Spleen (tissue), 11 donors: ENCODE results near the gene COX5B. TPM values are rescaled to one million over a fixed set of nuclear protein-coding genes. Genes with fewer than 3 reads are reported as not detected.

Experiments
- DNase-seq: peaks from one replicate; pipeline ENCODE4 v3.0.0-alpha.2; 2020
- H3K27ac ChIP-seq, 8 donors: fragments of 200-600 bp; sonication (generic) in 7 of 8; 1 replicate in 4 of 8; 2 replicates in 4 of 8; pipeline versions ENCODE4 v1.5.0 to v1.8.0; 2016 to 2021; ENCODE audit warnings: inconsistent platforms in 4 of 8, mild to moderate bottlenecking in 4 of 8, moderate library complexity in 1 of 8
- H3K27me3 ChIP-seq, 7 donors: fragments of 200-600 bp; sonication (generic) in 6 of 7; replicated peaks in 1 of 7; 1 replicate in 4 of 7; 2 replicates in 3 of 7; pipeline versions ENCODE4 v1.5.0 to v1.8.0; 2016 to 2021; ENCODE audit warnings: inconsistent platforms in 3 of 7, mild to moderate bottlenecking in 1 of 7
- H3K36me3 ChIP-seq, 6 donors: fragments of 200-600 bp; sonication (generic) in 5 of 6; 1 replicate in 4 of 6; 2 replicates in 2 of 6; pipeline versions ENCODE4 v1.5.0 to v1.8.0; 2016 to 2021; ENCODE audit warnings: inconsistent platforms in 2 of 6
- H3K4me1 ChIP-seq, 6 donors: fragments of 200-600 bp; sonication (generic) in 5 of 6; 1 replicate in 3 of 6; 2 replicates in 3 of 6; pipeline versions ENCODE4 v1.5.0 to v1.8.0; 2016 to 2021; ENCODE audit warnings: inconsistent platforms in 3 of 6
- H3K4me3 ChIP-seq, 8 donors: fragments of 200-600 bp; sonication (generic) in 7 of 8; 1 replicate in 4 of 8; 2 replicates in 4 of 8; pipeline versions ENCODE4 v1.5.0 to v1.8.0; 2016 to 2021; ENCODE audit warnings: inconsistent platforms in 4 of 8, mild to moderate bottlenecking in 4 of 8, moderate library complexity in 2 of 8
- H3K9me3 ChIP-seq, 8 donors: fragments of 200-600 bp; sonication (generic) in 7 of 8; 1 replicate in 4 of 8; 2 replicates in 4 of 8; pipeline versions ENCODE4 v1.5.0 to v1.8.0; 2016 to 2021; ENCODE audit warnings: inconsistent platforms in 4 of 8
- POLR2A ChIP-seq, 3 donors: fragments of 450-650 bp; IDR thresholded peaks; one replicate each; pipeline ENCODE4 v1.5.1; 2017; ENCODE audit warnings: antibody characterized with exemption in 3 of 3, mild to moderate bottlenecking in 1 of 3
- POLR2AphosphoS5 ChIP-seq, 3 donors: sonication (generic); formaldehyde crosslinking; IDR thresholded peaks; one replicate each; pipeline ENCODE4 v1.5.1; 2017; ENCODE audit warnings: antibody characterized with exemption in 3 of 3
- WGBS, 5 donors: extraction: QIAGEN DNeasy Blood & Tissue Kit in 3 of 5; methylation state at CpG; one replicate each; pipeline versions ENCODE4 v1.1.5 to v1.1.7; 2013 to 2018; 5-methylcytosine and 5-hydroxymethylcytosine counted together
- intact Hi-C: fragments of 100-400 bp; cut with DNase I; formaldehyde crosslinking; loops from one replicate; pipeline ENCODE4 v1.15.0; 2023; ENCODE audit warnings: low total_unique reads
- polyA plus RNA-seq, 3 donors: library from polyadenylated mRNA; stranded (reverse); fragments of 200-250 nt; gene quantifications; one replicate each; pipeline ENCODE4 v1.2.1, GENCODE V29; 2013
- total RNA-seq, 7 donors: library from RNA; depleted of rRNA in 3 of 7; stranded (reverse); fragments of >200 nt in 3 of 7; fragmentation: NEBNext Ultra II Directional in 4 of 7; extraction: Animal tissue kit (Norgen Biotek cat#: 25700) in 4 of 7; gene quantifications; one replicate each; pipeline versions ENCODE4 v1.1.0 to v1.2.1, GENCODE V29; 2016 to 2021
- TF ChIP-seq, protein P1 (sequence below), 11 experiments: fragments of 200-600 bp in 7 of 11; fragments of 450-650 bp in 4 of 11; sonication (generic) in 4 of 11; IDR thresholded peaks in 8 of 11; conservative IDR thresholded peaks in 3 of 11; 1 replicate in 7 of 11; 2 replicates in 4 of 11; pipeline versions ENCODE4 v1.4.0 to v1.8.0; 2016 to 2021; ENCODE audit warnings: antibody characterized with exemption in 11 of 11, inconsistent platforms in 4 of 11, mild to moderate bottlenecking in 1 of 11
- donor health status: healthy with polysubstance abuse.
- donor health status: DM: no; HTN: no; CAD: no; lungs with moderate emphysema.
- donor health status: DM: no; HTN: no; CAD: no.
- donor health status: Bipolar disorder and iron deficiency.
- donor health status: healthy.
- donor health status: DM: no; HTN: no; CAD: no.
- donor health status: DM: yes; HTN: yes; CAD: no.

Gene COX5B
- total and polyA plus RNA-seq, 10 donors, result 138 to 341 (median 209) TPM

DNA sequence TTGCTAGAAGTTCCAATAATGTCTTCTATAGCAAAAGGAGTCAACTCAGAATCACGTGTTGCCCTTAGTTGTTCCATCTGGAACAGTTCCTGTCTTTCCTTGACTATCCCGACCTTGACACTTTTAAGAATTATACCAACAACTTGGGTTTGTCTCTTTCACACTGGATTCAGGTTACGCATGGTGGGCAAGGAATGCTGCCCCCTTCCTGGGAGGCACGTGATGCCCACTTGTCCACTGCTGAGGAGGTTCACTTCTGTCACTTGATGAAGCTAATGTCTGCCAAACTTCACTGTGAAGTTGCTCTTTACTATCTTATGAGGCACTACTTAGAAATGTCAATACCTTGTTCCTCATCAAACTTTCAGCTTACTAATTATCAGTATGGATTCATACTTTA lies 5.3 kb downstream of the COX5B start:
- 81 to 90% (median 84%) methylated on average over 4 of the region's 4 CpGs for WGBS, 5 donors
- H3K4me1 ChIP-seq, result peaks cover 7 to 33% (median 21%) of the 10 kb centered on the region in 6 donors
- H3K36me3 ChIP-seq, result peaks cover 5 to 71% (median 37%) of the 10 kb centered on the region in 6 donors
- TF ChIP-seq, protein P1, sequence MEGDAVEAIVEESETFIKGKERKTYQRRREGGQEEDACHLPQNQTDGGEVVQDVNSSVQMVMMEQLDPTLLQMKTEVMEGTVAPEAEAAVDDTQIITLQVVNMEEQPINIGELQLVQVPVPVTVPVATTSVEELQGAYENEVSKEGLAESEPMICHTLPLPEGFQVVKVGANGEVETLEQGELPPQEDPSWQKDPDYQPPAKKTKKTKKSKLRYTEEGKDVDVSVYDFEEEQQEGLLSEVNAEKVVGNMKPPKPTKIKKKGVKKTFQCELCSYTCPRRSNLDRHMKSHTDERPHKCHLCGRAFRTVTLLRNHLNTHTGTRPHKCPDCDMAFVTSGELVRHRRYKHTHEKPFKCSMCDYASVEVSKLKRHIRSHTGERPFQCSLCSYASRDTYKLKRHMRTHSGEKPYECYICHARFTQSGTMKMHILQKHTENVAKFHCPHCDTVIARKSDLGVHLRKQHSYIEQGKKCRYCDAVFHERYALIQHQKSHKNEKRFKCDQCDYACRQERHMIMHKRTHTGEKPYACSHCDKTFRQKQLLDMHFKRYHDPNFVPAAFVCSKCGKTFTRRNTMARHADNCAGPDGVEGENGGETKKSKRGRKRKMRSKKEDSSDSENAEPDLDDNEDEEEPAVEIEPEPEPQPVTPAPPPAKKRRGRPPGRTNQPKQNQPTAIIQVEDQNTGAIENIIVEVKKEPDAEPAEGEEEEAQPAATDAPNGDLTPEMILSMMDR (IDR thresholded peaks at IDR 0.05 in 8 of 11, conservative IDR thresholded peaks at IDR 0.05 in 3 of 11), result no peak
- TF ChIP-seq POLR2A (IDR thresholded peaks at IDR 0.05) (no peak), POLR2AphosphoS5 (IDR thresholded peaks at IDR 0.05) (peak in 1 of 3 donors; percentile 58)
- intact Hi-C loops, result no loop called here
- DNase-seq, result no peak
- H3K27ac ChIP-seq, result no peak overlapping the region
- peaks cover 0 to 9% (median 2%) of the 10 kb centered on the region in 8 donors for H3K9me3 ChIP-seq
- no peaks in the 10 kb centered on the region for H3K27me3 ChIP-seq
- H3K4me3 ChIP-seq, result no peak overlapping the region

DNA sequence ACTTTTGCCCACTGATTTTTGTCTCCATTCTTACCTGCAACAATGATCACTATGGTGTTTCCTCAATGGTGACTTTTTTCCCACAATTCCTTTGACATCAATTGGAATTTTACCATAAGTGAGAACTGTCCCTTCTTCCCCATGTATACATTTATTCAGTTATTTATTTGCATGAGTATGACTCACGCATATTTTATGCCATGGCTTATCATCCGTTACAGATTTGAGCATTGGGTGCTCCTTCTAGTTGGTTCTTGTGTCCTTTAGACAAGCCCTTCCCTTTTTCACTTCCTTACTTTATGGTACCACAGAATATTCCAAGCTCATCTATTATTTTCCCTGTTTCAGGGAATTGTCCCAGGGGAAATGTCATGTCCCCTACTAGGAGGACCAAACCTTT lies 7.6 kb downstream of the COX5B start:
- no peak for DNase-seq
- intact Hi-C loops, result no loop called here
- H3K4me1 ChIP-seq, result peaks cover 0 to 11% (median 1%) of the 10 kb centered on the region in 6 donors
- 90 to 93% (median 91%) methylated on average over 2 of the region's 2 CpGs for WGBS, 5 donors
- H3K36me3 ChIP-seq, result peaks cover 4 to 77% (median 48%) of the 10 kb centered on the region in 6 donors
- H3K27ac ChIP-seq, result no peak overlapping the region
- H3K9me3 ChIP-seq, result peaks cover 0 to 9% (median 2%) of the 10 kb centered on the region in 8 donors
- TF ChIP-seq, protein P1 (IDR thresholded peaks at IDR 0.05 in 8 of 11, conservative IDR thresholded peaks at IDR 0.05 in 3 of 11), result no peak
- TF ChIP-seq POLR2A (IDR thresholded peaks at IDR 0.05) (no peak), POLR2AphosphoS5 (IDR thresholded peaks at IDR 0.05) (no peak)
- no peak overlapping the region for H3K4me3 ChIP-seq
- no peaks in the 10 kb centered on the region for H3K27me3 ChIP-seq

DNA sequence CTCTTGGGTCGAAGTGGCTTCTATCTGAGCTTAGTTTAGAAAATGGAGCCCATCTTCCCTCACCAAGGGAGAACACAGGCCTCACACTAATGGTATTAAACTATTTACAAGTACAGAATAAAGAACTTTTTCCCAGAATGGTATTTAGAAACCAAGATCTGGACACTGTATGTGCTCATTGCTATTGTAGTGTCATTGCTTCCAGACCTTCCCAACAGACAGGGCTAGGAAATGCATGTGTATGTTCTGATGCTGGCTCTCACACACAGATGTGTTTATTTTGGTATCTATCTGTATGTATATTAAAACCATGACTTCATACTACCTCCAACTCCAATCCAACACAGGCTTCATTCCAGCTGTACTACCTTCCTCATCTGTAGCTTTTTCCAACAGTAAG lies 8.0 kb downstream of the COX5B start:
- peaks cover 4 to 77% (median 48%) of the 10 kb centered on the region in 6 donors for H3K36me3 ChIP-seq
- no peak for TF ChIP-seq POLR2AphosphoS5 (IDR thresholded peaks at IDR 0.05)
- TF ChIP-seq, protein P1 (IDR thresholded peaks at IDR 0.05 in 8 of 11, conservative IDR thresholded peaks at IDR 0.05 in 3 of 11), result no peak
- no peak for TF ChIP-seq POLR2A (IDR thresholded peaks at IDR 0.05)
- H3K4me3 ChIP-seq, result no peak overlapping the region
- H3K27ac ChIP-seq, result no peak overlapping the region
- peaks cover 0 to 9% (median 2%) of the 10 kb centered on the region in 8 donors for H3K9me3 ChIP-seq
- intact Hi-C loops, result no loop called here
- H3K27me3 ChIP-seq, result no peaks in the 10 kb centered on the region
- peaks cover 0 to 7% (median 0%) of the 10 kb centered on the region in 6 donors for H3K4me1 ChIP-seq
- 96 to 100% (median 98%) methylated on average over 1 of the region's 1 CpG for WGBS, 5 donors
- no peak for DNase-seq

DNA sequence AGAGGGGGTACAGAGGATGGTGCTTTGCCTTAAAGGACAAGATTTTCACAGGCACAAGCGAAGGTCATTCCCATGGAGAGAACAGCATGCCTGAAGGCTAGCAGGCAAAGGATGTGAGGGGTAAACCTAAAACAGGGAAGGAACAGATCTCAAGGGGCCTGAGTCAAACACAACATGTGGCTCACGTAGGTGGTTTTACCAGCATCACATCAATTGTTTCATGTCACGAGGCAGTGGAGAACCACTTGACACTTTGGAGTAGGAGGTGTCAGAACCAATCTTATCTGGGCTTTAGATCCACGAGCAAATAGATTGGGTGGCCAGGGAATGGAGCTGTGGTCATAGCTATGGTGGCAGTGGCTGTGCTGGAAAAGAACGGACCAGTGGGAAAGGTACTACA lies 8.4 kb downstream of the COX5B start:
- H3K36me3 ChIP-seq, result peaks cover 4 to 77% (median 49%) of the 10 kb centered on the region in 6 donors
- TF ChIP-seq POLR2A (IDR thresholded peaks at IDR 0.05) (no peak), POLR2AphosphoS5 (IDR thresholded peaks at IDR 0.05) (no peak)
- TF ChIP-seq, protein P1 (IDR thresholded peaks at IDR 0.05 in 8 of 11, conservative IDR thresholded peaks at IDR 0.05 in 3 of 11), result no peak

More for the DNA sequence above, 8.4 kb downstream of the COX5B start:
- Histone ChIP-seq H3K27me3 (no peaks in the 10 kb centered on the region), H3K27ac (no peak overlapping the region), H3K9me3 (peaks cover 0 to 9% (median 2%) of the 10 kb centered on the region in 8 donors), H3K4me3 (no peak overlapping the region), H3K4me1 (peaks cover 0 to 2% (median 0%) of the 10 kb centered on the region in 6 donors)
- WGBS, 5 donors, result 82 to 91% (median 90%) methylated on average over 5 of the region's 5 CpGs
- intact Hi-C loops, result no loop called here
- no peak for DNase-seq
